ENCODE data around the gene HUWE1.

The HUWE1 gene

DNA sequence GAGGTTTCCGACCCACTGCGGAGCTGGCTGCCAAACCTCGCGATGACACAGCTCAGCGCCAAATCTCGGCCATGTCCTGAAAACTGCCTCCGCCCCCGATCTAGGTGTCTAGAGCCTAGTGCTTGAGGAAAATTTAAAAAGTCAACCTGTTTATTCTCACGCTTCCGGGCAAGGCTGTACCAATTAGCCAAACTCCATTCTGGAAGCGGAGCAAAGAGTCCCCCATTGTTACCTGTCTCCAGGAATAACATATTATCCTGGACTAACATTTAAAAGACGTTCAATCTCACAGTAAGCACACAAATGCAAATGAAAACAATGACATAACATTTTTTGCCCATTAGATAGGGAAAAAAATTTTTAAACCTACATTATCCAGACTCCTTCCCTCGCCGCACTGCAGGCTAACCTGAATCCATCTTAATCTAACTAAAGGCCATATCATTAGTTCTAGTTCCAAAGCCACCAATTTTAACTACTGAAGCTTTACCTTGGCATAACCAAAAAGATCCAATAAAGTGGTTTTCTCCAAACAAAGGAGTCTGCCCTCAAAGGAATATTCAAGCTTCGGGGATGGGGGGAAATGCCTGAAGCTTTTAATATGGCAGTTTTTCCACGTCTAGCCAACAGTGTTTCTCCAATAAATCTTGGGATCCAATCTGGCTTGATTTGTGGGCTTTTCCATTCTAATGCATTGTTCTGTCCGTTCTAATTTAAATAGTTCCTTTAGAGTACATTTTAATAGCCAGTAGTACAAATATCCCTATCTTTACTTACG, 1.9 kb downstream of the HUWE1 start:
- DNase-seq (ENCODE audit: low read depth in 3 of 3): peak in 1 of 3 donors; percentile 76

- DNase-seq (ENCODE audit: low read depth in 3 of 3): peak; percentile 75 to 88 (median 79)
Measured at GRCh38 chrX:53683556-53684414, 2.7 kb downstream of the HUWE1 start.

GRCh38 chrX:53682885-53683555, 3.5 kb downstream of the HUWE1 start:
- DNase-seq (ENCODE audit: low read depth in 3 of 3): no peak

- peak in 1 of 3 donors; percentile 8 for DNase-seq (ENCODE audit: low read depth in 3 of 3)
Measured at GRCh38 chrX:53681661-53682060, 4.9 kb downstream of the HUWE1 start.

DNA sequence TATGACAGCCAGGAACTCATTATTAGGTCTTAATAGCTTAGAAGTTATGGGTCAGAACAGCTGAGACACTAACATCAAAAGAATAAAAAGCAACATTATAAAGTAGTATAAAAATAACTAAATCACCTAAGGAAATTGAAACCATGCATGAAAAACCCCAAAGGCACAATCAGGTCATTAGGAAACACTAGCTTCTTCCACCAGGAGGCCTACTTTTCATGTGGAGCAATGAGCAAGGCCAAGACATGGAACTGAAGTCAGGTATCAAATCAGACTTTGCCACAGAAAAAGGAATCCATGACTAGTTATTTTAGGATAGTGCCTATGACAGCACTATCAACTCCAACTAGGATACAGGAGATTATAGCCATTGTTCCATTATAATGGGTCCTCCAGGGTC, 7.9 kb downstream of the HUWE1 start:
- no peak for DNase-seq (ENCODE audit: low read depth in 3 of 3)

- no peak for DNase-seq (ENCODE audit: low read depth in 3 of 3)
Measured at GRCh38 chrX:53677286-53677685, 9.2 kb downstream of the HUWE1 start.

DNA sequence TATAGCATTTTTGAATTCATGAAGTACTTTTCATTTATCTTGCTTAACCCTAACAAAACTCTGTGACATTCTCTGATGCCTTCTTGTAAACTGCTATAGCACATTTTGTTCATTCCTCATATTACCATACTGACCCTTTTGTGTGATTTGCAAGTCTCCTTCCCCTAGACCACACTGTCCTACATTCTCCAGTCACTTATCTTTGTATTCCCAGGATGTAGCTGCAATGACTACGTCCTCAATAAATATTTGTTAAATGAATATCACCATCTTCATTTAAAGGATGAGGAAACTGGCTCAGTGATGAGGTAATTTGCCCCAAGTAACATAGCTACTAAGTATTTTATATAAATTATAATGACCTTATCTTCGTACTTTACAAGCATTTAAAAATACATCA, 11.9 kb downstream of the HUWE1 start:
- no peak for DNase-seq (ENCODE audit: low read depth in 3 of 3)

DNA sequence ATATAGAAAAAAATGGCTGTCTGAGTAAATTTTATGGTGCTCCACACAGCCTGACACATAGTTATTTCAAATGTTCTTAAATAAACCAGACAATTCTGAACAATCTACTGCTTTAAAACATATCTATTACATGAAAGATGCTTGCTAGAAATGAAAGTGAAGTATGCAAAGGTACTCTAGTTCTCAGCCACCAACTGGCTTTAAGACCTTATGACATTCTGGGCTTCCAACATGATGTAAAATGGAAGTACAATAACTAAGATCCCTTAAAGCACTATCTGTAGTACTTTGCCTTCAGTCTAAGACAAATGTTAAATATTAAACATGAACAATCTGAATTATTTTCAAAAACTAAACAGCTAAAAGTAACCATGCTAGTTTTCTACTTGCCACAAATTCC, 17.3 kb downstream of the HUWE1 start:
- DNase-seq (ENCODE audit: low read depth in 3 of 3): no peak

- no peak for DNase-seq (ENCODE audit: low read depth in 3 of 3)
Measured at GRCh38 chrX:53666171-53666570, 20.3 kb downstream of the HUWE1 start.

- DNase-seq (ENCODE audit: low read depth in 3 of 3): no peak
Measured at GRCh38 chrX:53660004-53660403, 26.5 kb downstream of the HUWE1 start.

GRCh38 chrX:53659039-53659438, 27.5 kb downstream of the HUWE1 start:
- no peak for DNase-seq (ENCODE audit: low read depth in 3 of 3)

GRCh38 chrX:53656845-53657244, 29.7 kb downstream of the HUWE1 start:
- DNase-seq (ENCODE audit: low read depth in 3 of 3): no peak

DNA sequence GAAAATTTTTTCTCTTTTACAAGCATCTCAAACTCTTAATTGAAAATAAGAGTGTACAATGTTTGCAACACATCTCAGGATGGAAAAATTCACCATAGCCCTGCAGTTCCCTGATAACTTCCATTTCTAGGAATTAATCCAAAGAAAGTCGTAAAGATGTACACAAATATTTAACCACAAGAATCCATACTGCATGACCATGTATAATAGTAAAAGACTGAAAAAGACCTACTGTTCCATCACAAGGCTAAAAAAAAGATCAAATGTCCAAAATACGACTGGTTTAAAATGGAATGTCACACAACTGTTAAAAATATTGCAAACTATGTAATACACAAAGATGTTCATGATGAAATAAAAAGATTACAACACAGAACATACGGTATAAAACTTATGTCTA, 32.1 kb downstream of the HUWE1 start:
- no peak for DNase-seq (ENCODE audit: low read depth in 3 of 3)

DNA sequence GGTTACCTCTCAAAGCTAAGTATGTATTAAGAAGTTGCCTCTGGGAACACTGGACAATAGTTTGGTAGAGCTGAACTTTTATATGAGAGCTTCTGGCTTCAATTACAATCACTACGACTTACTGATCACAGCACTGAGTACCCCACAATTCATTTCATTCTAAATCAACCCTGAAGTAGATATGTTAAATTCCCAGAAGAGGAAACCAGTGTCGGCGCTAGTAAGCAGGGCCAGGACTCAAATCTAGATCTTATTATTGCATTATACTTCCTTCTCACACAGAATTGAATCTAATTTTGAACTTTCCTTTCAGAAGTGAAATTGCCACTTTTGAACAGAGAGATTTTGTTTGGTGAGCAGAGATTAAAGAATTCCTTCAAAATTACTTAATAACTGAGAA, 41.8 kb downstream of the HUWE1 start:
- no peak for DNase-seq (ENCODE audit: low read depth in 3 of 3)

- no peak for DNase-seq (ENCODE audit: low read depth in 3 of 3)
Measured at GRCh38 chrX:53642337-53642736, 44.2 kb downstream of the HUWE1 start.

DNA sequence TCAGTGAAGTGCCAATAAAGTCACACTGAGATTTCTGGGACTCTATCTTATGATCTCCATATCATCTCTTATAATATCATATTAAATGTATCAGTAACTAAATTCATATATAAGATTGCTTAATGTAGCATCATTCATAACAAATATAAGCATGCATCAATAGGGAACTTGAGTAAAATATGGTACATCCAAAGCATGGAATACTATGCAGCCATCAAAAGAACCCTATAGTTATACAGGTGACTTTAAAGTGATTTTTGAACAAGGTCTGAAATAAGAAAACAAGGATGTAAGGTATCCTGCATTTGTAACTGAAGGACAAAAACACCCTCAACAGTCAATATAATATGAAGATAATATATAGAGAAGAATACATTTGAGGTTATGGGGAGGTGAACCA, 47.3 kb downstream of the HUWE1 start:
- DNase-seq (ENCODE audit: low read depth in 3 of 3): no peak

- no peak for DNase-seq (ENCODE audit: low read depth in 3 of 3)
Measured at GRCh38 chrX:53637479-53637878, 49.0 kb downstream of the HUWE1 start.

- no peak for DNase-seq (ENCODE audit: low read depth in 3 of 3)
Measured at GRCh38 chrX:53631156-53631555, 55.4 kb downstream of the HUWE1 start.

GRCh38 chrX:53630261-53630660, 56.3 kb downstream of the HUWE1 start:
- no peak for DNase-seq (ENCODE audit: low read depth in 3 of 3)

DNA sequence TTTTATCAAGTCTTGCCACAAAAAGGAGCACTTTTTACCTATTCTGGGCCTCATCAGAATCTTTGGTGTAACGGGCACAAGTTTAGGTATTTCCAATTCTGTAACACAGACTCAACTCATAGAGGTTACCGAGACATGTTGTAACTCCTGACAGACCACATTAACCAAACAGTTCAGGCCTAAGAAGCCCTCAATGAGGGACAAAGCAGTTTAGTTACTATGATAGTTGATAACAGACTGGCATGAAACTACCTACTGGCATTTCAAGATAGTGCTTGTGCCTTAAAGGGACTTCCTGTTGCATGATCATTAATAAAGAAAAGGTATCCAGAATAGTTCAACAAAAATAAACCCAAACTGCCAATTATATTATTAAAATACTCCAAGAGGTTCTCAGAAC, 64.1 kb downstream of the HUWE1 start:
- no peak for DNase-seq (ENCODE audit: low read depth in 3 of 3)

DNA sequence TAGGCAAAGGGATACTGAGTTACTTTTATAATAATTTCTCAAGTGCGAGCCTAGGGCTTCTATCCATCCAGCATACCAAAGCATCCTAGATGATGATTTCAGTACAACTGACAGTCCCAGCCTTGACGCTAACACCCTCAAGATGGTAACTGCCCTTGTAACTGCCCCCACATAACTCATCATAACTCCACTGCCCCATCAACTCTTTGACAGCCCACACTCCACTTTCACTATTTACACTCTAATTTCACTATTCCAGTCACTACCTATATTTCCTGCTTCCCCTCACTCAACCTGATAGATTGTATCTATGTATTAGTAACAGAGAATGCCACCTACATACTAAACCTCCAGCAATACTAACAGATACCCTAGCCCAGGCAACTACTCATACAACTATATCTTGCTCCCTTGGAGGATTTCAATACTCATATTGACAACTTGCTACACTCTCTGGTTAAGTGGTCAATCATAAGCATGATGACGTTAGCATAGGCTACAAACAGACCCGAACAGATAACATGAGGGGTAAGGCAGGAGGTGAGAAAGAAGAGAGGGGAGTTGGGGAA, 65.0 kb downstream of the HUWE1 start:
- no peak for DNase-seq (ENCODE audit: low read depth in 3 of 3)

GRCh38 chrX:53616946-53617345, 69.6 kb downstream of the HUWE1 start:
- DNase-seq (ENCODE audit: low read depth in 3 of 3): no peak

Measured in stimulated activated CD4-positive, alpha-beta T cell treated with anti-CD3 and anti-CD28 coated beads, TNF-alpha, amount 100 ng/mL, for 48 hours (primary cell).